ENCODE measurements around the gene RAET1E.
"Not testable (repeated sequence)": the region's sequence is repeated elsewhere in the genome, so short reads cannot be mapped to it uniquely, and the experiment has no call there.

Gene RAET1E

DNA sequence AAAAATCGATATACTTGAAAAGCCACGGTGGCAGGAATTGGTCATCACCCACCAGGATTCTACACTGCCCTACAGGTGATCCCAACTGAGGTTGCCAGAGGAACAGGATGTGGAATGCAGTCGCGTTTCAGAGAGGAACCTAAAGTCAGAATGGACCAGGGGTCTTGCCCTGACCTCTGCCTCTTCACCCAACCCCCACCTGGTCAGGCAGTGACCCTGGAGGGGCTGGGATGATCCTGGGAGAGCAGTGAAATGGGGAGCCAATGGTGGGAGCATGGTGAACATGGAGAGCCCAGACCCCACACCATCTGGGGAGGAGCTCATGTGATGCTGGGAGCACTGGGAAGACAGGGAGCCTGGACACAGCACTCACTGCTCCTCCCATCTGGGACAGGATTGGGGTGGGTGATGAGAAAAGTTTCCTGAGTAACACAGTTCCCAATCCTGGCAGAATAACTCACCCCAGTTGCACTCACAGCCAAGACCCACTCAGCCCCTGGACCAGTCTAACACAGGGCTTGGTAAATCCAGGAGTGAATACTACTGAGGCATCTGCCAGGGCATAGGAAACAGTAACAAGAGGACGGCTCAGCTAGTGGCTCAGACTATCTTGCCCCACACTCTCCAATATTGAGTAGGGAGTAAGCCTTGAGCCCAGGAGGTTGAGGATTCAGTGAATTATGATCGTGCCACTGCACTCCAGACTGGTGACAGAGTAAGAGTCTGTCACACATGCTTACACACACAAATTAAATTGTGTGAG is 42.2 kb upstream of the RAET1E start:
- no peak for DNase-seq (ENCODE audit: low read depth)
- H3K4me3 ChIP-seq (replicated peaks; ENCODE audit: low read depth, low read length): no peak overlapping the region
- TF ChIP-seq, protein P1, sequence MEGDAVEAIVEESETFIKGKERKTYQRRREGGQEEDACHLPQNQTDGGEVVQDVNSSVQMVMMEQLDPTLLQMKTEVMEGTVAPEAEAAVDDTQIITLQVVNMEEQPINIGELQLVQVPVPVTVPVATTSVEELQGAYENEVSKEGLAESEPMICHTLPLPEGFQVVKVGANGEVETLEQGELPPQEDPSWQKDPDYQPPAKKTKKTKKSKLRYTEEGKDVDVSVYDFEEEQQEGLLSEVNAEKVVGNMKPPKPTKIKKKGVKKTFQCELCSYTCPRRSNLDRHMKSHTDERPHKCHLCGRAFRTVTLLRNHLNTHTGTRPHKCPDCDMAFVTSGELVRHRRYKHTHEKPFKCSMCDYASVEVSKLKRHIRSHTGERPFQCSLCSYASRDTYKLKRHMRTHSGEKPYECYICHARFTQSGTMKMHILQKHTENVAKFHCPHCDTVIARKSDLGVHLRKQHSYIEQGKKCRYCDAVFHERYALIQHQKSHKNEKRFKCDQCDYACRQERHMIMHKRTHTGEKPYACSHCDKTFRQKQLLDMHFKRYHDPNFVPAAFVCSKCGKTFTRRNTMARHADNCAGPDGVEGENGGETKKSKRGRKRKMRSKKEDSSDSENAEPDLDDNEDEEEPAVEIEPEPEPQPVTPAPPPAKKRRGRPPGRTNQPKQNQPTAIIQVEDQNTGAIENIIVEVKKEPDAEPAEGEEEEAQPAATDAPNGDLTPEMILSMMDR (IDR thresholded peaks at IDR 0.05; ENCODE audit: low read length, missing control alignments): no peak

DNA sequence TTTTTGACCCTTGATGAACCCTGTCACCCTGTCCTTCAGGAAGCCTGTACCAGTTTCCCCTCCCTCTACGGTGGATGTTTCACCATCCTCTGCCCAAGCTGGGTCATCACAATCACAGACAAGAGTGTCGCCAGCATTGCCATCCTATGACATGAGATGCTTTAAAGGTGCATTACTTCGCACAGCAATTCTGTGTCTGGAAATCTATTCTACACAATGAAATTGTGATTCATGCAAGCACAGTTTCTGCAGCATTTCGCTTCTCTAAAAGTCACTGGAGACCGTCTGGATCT is 41.4 kb upstream of the RAET1E start:
- no peak for DNase-seq (ENCODE audit: low read depth)
- TF ChIP-seq, protein P1 (IDR thresholded peaks at IDR 0.05; ENCODE audit: low read length, missing control alignments): no peak
- no peak overlapping the region for H3K4me3 ChIP-seq (replicated peaks; ENCODE audit: low read depth, low read length)

DNA sequence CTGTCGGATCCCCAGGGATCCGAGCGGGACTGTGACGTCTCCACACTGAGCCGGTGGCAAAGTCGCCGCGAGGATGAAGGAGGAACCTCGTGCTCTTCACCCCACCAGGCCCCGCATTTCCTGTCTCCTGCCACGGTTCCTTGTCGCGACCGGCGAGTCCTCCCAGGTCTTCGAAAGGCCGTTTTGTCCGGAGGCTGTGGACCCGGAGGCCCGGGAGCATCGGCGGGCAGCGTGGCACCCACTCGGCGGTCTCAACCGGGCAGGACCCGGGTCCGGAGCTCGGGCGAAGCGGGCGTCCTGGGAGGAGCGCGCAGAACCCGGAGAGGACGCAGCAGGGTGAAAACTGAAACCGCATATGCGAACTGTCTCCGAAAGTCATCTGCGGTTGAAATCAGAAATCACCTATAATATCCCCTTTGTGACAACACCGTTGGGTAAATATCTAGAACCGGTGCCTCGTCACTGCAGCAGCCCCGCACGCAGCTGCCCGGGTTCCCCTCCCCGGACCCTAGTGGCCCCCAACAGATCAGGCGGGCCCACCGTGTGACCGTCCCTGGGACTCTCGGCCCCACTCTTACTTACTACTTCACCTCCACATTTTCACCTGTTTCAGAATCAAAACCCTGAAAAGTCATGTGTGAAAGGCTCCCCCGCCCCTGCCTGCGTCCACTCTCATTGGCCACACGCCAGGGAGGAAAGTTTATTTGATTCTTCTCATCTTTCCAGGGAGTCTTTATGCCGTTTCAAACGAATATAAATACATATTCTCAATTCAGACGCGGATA is 40.9 kb upstream of the RAET1E start:
- peak overlapping the region; percentile 54 for H3K4me3 ChIP-seq (replicated peaks; ENCODE audit: low read depth, low read length)
- no peak for DNase-seq (ENCODE audit: low read depth)
- TF ChIP-seq, protein P1 (IDR thresholded peaks at IDR 0.05; ENCODE audit: low read length, missing control alignments): no peak

DNA sequence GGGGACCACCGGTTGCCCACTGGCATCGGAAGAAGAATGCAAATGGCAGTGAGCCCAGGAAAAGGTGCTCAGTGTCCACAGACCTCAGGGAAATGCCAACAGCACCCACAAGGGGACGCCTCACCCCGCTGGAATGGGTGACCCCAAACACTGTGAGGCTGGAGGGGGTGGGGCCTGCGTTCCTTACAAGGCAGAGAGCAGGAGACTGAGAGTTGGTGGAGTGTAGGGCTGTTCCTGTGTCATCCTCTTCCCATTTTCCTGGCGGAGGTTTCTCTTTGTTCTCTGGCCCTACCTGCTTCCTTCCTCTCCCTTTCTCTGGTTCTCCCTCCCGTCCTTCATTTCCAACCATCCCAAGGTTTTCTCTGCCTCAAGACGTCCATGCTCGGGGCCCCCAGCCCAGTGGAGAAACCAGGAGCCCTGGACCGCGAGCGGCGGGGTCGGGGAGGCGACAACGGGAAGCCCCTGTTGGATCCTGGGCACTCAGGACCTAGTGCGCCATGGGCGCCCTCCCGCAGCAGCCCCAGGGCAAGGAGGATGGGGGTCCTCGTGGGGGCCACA is 40.2 kb upstream of the RAET1E start:
- H3K4me3 ChIP-seq (replicated peaks; ENCODE audit: low read depth, low read length): peak overlapping the region; percentile 54
- not testable (repeated sequence) for DNase-seq (ENCODE audit: low read depth)

DNA sequence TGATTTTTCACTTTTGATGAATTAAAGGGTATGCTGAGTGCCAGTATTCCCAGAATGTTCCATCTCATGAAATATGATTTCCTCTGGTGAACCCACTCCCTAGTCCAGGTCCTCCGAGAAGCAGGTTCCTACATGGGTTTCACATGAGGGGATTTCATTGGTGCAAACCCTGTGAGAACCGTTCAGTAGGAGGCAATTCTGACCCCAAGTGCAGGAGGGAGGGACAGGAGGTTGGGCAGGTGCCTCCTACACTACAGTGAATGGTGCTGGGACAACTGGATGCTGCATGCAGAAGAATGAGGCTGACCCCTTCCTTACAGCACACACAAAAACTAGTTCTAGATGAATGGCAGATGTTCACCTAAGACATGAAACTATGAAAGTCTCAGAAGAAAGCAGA is 38.8 kb upstream of the RAET1E start:
- no peak overlapping the region for H3K4me3 ChIP-seq (replicated peaks; ENCODE audit: low read depth, low read length)
- TF ChIP-seq, protein P1 (IDR thresholded peaks at IDR 0.05; ENCODE audit: low read length, missing control alignments): no peak
- no peak for DNase-seq (ENCODE audit: low read depth)

DNA sequence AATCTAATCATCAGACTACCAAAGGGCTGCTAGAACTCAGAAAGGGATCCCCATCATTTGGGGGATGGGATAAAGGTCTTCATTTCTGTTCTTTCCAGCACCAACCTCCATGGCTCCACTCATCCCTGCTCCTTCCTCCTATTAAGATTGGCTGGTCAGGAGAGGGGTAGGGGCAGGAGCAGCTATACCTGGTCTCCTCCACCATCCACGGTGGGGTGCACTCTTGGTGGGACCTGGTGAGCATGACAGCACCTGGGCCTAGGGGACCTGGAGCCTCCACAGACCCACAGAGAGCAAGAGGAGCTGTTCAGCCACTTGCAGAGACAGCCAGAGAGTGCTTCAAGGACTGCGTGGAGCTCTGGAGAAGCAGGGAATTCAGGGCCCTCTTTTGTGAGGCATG is 37.8 kb upstream of the RAET1E start:
- no peak for DNase-seq (ENCODE audit: low read depth)
- TF ChIP-seq, protein P1 (IDR thresholded peaks at IDR 0.05; ENCODE audit: low read length, missing control alignments): no peak
- H3K4me3 ChIP-seq (replicated peaks; ENCODE audit: low read depth, low read length): no peak overlapping the region

DNA sequence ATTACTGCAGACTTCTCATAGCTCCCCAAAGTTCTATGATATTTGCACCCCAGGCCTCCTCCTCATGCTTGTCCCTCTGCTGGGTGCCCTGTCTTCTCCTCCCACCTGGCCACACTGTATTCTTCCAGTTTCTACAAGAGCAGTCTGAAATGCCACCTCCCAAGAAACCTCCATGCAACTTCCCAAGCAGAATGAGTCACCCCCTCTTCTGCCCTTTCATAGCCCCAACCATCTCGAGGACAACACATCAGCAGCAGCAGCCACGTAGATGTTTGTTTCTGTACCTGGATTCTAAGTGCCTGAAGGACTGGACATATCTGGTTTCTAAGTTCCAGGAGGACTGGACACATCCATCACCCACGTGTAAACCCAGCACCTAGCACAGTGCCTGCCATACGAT is 37.3 kb upstream of the RAET1E start:
- TF ChIP-seq, protein P1 (IDR thresholded peaks at IDR 0.05; ENCODE audit: low read length, missing control alignments): no peak
- H3K4me3 ChIP-seq (replicated peaks; ENCODE audit: low read depth, low read length): no peak overlapping the region
- DNase-seq (ENCODE audit: low read depth): no peak

Data from fibroblast of pulmonary artery (primary cell).